Measurements from ENCODE around the gene MS4A14.
"Not testable (repeated sequence)": the region's sequence is repeated elsewhere in the genome, so short reads cannot be mapped to it uniquely, and the experiment has no call there.

MS4A14 gene

DNA sequence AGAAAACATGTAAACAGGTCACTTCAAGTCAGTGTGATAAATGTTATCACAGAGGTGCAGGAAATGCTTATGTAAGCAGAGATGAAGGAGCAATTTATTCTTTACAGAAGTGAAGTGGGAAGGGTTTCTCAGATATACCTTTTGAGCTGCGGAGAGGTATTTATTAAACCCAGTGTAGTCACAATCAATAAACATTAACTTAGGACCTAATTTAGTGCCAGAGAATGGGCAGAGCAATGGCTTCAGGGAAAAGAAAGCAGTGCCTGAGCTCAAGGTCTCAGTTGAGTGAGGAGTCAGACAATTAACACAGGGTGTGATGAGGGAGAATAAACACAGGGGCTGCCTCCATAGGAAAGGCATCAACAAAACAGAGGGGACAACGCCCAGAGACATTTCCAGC is 35.0 kb downstream of the MS4A14 start:
- Mint-ChIP-seq H3K4me1 (no peaks in the 10 kb centered on the region), H3K27me3 (peaks cover 14% of the 10 kb centered on the region), H3K4me3 (no peak overlapping the region), H3K9me3 (no peaks in the 10 kb centered on the region), H3K36me3 (no peaks in the 10 kb centered on the region), H3K27ac (no peak overlapping the region)

GRCh38 chr11:60433401-60433800 is 37.1 kb downstream of the MS4A14 start:
- Mint-ChIP-seq H3K27ac (no peak overlapping the region), H3K9me3 (no peaks in the 10 kb centered on the region), H3K36me3 (no peaks in the 10 kb centered on the region), H3K4me1 (no peaks in the 10 kb centered on the region), H3K27me3 (peaks cover 8% of the 10 kb centered on the region), H3K4me3 (no peak overlapping the region)

DNA sequence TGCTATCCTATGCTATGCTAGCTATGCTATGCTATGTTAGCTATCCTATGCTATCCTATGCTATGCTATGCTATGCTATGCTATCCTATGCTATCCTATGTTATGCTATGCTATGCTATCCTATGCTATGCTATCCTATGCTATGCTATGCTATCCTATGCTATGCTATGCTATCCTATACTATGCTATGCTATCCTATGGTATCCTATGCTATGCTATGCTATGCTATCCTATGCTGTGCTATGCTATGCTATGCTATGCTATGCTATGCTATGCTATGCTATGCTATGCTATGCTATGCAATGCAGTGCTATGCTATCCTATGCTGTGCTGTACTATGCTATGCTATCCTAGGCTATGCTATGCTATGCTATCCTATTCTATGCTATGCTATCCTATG is 50.8 kb downstream of the MS4A14 start:
- Mint-ChIP-seq H3K9me3 (no peaks in the 10 kb centered on the region), H3K36me3 (no peaks in the 10 kb centered on the region), H3K4me3 (peak overlapping the region; percentile 85), H3K27me3 (no peaks in the 10 kb centered on the region), H3K27ac (no peak overlapping the region), H3K4me1 (peaks cover 23% of the 10 kb centered on the region)

- Mint-ChIP-seq H3K4me1 (peaks cover 23% of the 10 kb centered on the region), H3K27me3 (no peaks in the 10 kb centered on the region), H3K4me3 (no peak overlapping the region), H3K36me3 (no peaks in the 10 kb centered on the region), H3K9me3 (no peaks in the 10 kb centered on the region), H3K27ac (no peak overlapping the region)
These were observed 51.6 kb downstream of the MS4A14 start for GRCh38 chr11:60447846-60448245.

GRCh38 chr11:60451185-60451584 is 54.9 kb downstream of the MS4A14 start:
- not testable (repeated sequence) for H3K27ac Mint-ChIP-seq, H3K9me3 Mint-ChIP-seq, H3K4me3 Mint-ChIP-seq, H3K36me3 Mint-ChIP-seq, H3K27me3 Mint-ChIP-seq
- H3K4me1 Mint-ChIP-seq: peaks cover 13% of the 10 kb centered on the region

- H3K27me3 Mint-ChIP-seq: peaks cover 4% of the 10 kb centered on the region
- no peak overlapping the region for H3K27ac Mint-ChIP-seq
- H3K9me3 Mint-ChIP-seq: no peaks in the 10 kb centered on the region
- no peaks in the 10 kb centered on the region for H3K36me3 Mint-ChIP-seq
- no peak overlapping the region for H3K4me3 Mint-ChIP-seq
- no peaks in the 10 kb centered on the region for H3K4me1 Mint-ChIP-seq
These were observed 58.0 kb downstream of the MS4A14 start for GRCh38 chr11:60454212-60454611.

DNA sequence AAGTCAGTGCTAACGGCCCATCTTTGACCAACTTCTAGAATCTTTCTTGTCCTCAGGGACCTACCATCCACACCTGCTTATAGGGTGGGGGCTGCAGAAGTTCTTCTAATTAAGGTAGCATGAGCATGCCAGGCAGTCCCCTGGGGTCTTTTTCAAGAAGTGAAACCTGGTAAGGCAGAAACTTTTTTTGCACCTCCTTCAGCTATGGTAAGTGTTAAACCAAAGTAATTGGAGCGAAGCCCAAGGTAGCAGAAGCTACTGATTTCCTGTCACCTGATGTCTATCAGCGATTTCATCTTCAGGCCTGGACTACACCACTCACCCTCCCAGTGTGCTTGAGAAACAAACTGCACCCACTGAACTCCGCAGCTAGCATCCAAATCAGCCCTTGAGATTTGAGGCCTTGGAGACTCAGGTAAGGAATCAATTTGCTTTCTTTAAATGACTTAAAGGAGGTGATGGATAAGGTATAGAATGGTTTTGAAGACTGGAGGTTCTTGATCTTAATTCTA is 59.3 kb downstream of the MS4A14 start, which contains the start of gene MS4A1:
Gene MS4A1 (plus strand): TSS at position 317 of the 512 bp plus-strand sequence. CDS start 6,528 bp downstream, outside the sequence.
- no peaks in the 10 kb centered on the region for H3K4me1 Mint-ChIP-seq
- H3K27me3 Mint-ChIP-seq: peaks cover 4% of the 10 kb centered on the region
- H3K36me3 Mint-ChIP-seq: no peaks in the 10 kb centered on the region
- no peak within 1 kb of the TSS for H3K4me3 Mint-ChIP-seq
- H3K27ac Mint-ChIP-seq: no peak within 1 kb of the TSS
- no peaks in the 10 kb centered on the region for H3K9me3 Mint-ChIP-seq

DNA sequence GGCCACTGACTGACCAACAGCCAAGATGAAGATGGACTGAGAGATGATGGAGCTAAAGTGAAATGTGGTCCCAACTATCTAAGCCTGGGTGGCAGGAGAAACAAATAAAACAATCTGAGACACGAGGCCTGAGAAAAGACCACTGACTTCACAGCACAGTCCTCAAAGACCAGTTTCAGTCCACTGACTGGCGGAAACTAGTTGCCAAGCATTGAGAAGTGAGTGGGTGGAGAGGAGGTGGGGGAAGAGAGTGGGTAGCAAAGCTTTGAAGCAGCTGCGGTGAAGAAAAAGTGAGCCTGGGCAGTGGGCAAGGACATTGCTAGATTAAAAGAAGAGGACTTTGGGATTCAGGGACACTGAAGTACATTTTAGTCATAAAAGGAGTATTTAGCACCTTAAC is 61.3 kb downstream of the MS4A14 start:
- no peak overlapping the region for H3K27ac Mint-ChIP-seq
- no peak overlapping the region for H3K4me3 Mint-ChIP-seq
- no peaks in the 10 kb centered on the region for H3K36me3 Mint-ChIP-seq
- H3K9me3 Mint-ChIP-seq: no peaks in the 10 kb centered on the region
- H3K27me3 Mint-ChIP-seq: peaks cover 4% of the 10 kb centered on the region
- no peaks in the 10 kb centered on the region for H3K4me1 Mint-ChIP-seq

DNA sequence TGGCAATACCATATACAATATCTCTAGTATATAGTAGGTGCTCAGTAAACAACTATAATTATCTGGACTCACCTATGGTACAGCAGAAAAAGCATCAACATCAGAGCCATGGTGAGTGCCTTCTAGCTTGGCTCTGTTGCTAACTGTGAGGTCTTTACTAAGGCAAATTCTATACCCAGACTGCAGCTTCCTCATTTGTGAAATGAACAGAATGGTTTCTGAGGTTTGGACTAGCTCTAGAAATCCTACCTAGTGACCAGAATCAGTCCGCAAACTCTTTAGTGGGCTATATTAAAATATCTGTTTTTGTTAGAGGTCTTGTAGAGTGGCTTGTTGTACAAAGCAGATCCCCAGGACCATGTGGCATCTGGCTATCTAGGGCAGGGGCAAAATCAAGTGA is 63.1 kb downstream of the MS4A14 start:
- H3K4me1 Mint-ChIP-seq: no peaks in the 10 kb centered on the region
- no peak overlapping the region for H3K4me3 Mint-ChIP-seq
- no peaks in the 10 kb centered on the region for H3K36me3 Mint-ChIP-seq
- no peaks in the 10 kb centered on the region for H3K9me3 Mint-ChIP-seq
- H3K27me3 Mint-ChIP-seq: peaks cover 4% of the 10 kb centered on the region
- no peak overlapping the region for H3K27ac Mint-ChIP-seq

Measured in activated naive CD4-positive, alpha-beta T cell treated with anti-CD3 and anti-CD28 coated beads, Interleukin-2, amount 50 U/mL, for 24 hours (primary cell).